ENCODE measurements around the gene DLG4.

The DLG4 gene

GRCh38 chr17:7259555-7259889 is 39.9 kb upstream of the DLG4 start:
- no peak overlapping the region for H3K4me3 ChIP-seq (ENCODE audit: low read depth, low read length)
- H3K36me3 ChIP-seq (ENCODE audit: control insufficient read depth in 2 of 2, insufficient read depth in 1 of 2, low read length in 2 of 2): peaks cover 33 to 60% of the 10 kb centered on the region in 2 experiments
- ChIA-PET CTCF (interaction anchor here (1.2 to 1.4 kb wide), 2 partner anchors 21 to 36 kb away, joined by 4 read pairs; no protein-coding TSS in a partner anchor), POLR2A (interaction anchor here (0.5 to 0.9 kb wide), 4 partner anchors 22 to 296 kb away, joined by 3 to 4 read pairs (median 3); partner anchors contain the start of gene SLC2A4)
- 0 out of 2 replicates have a peak overlapping the region, but pooled peaks have one; percentile 32 for H3K27ac ChIP-seq (ENCODE audit: extremely low read depth, low read depth, low read length)
- no peak for TF ChIP-seq ZNF266 (tag by site-specific recombination; IDR thresholded peaks at IDR 0.05; ENCODE audit: low read depth)
- TF ChIP-seq ZNF335 (tag by site-specific recombination; conservative IDR thresholded peaks at IDR 0.05): 0 out of 2 replicates have a peak, but pooled peaks have one; percentile 36
- no peak for TF ChIP-seq FEZF1 (tag by site-specific recombination; IDR thresholded peaks at IDR 0.05)
- no peaks in the 10 kb centered on the region for H3K9me3 ChIP-seq (ENCODE audit: control insufficient read depth, insufficient read depth, low read depth, low read length)
- H3K4me1 ChIP-seq (ENCODE audit: control insufficient read depth, insufficient read depth, low read length): peaks cover 15% of the 10 kb centered on the region

GRCh38 chr17:7258731-7259554 is 39.3 kb upstream of the DLG4 start:
- H3K27ac ChIP-seq (ENCODE audit: extremely low read depth, low read depth, low read length): 0 out of 2 replicates have a peak overlapping the region, but pooled peaks have one; percentile 32
- peaks cover 10% of the 10 kb centered on the region for H3K4me1 ChIP-seq (ENCODE audit: control insufficient read depth, insufficient read depth, low read length)
- ChIA-PET POLR2A (interaction anchor here (0.6 to 0.9 kb wide), 3 partner anchors 17 to 35 kb away, joined by 3 to 5 read pairs (median 4); partner anchors contain the start of gene SLC2A4), CTCF (interaction anchor here (0.8 to 1.4 kb wide), 3 partner anchors 21 to 38 kb away, joined by 3 to 4 read pairs (median 4); no protein-coding TSS in a partner anchor)
- H3K9me3 ChIP-seq (ENCODE audit: control insufficient read depth, insufficient read depth, low read depth, low read length): no peaks in the 10 kb centered on the region
- H3K4me3 ChIP-seq (ENCODE audit: low read depth, low read length): no peak overlapping the region
- H3K36me3 ChIP-seq (ENCODE audit: control insufficient read depth in 2 of 2, insufficient read depth in 1 of 2, low read length in 2 of 2): peaks cover 36 to 66% of the 10 kb centered on the region in 2 experiments
- TF ChIP-seq ZNF791 (tag by site-specific recombination; IDR thresholded peaks at IDR 0.05): no peak
- peak; percentile 75 for TF ChIP-seq KLF10 (tag by site-specific recombination; IDR thresholded peaks at IDR 0.05)
- no peak for TF ChIP-seq ZNF621 (tag by site-specific recombination; IDR thresholded peaks at IDR 0.05)
- TF ChIP-seq ZIC2 (tag by site-specific recombination; IDR thresholded peaks at IDR 0.05): peak; percentile 61
- no peak for TF ChIP-seq PATZ1 (tag by site-specific recombination; IDR thresholded peaks at IDR 0.05)
- TF ChIP-seq ZNF169 (tag by site-specific recombination; IDR thresholded peaks at IDR 0.05): no peak
- peak; percentile 64 for TF ChIP-seq KLF1 (tag by site-specific recombination; IDR thresholded peaks at IDR 0.05)
- no peak for TF ChIP-seq ZNF146 (tag by site-specific recombination; IDR thresholded peaks at IDR 0.05)
- TF ChIP-seq ZNF24 (tag by site-specific recombination; IDR thresholded peaks at IDR 0.05): no peak
- peak; percentile 51; the same call in 1 of the 2 replicates for TF ChIP-seq ZBTB21 (tag by site-specific recombination; IDR thresholded peaks at IDR 0.05)
- no peak for TF ChIP-seq TRIM28 (IDR thresholded peaks at IDR 0.05; ENCODE audit: borderline replicate concordance, low read length)
- peak; percentile 81 for TF ChIP-seq KLF7 (tag by site-specific recombination; IDR thresholded peaks at IDR 0.05; ENCODE audit: borderline replicate concordance)
- TF ChIP-seq ZFHX2 (tag by site-specific recombination; conservative IDR thresholded peaks at IDR 0.05): peak; percentile 89
- no peak for TF ChIP-seq INSM2 (tag by site-specific recombination; IDR thresholded peaks at IDR 0.05)
- TF ChIP-seq ZBTB1 (tag by site-specific recombination; IDR thresholded peaks at IDR 0.05): no peak
- TF ChIP-seq PRDM2 (tag by site-specific recombination; IDR thresholded peaks at IDR 0.05; ENCODE audit: borderline replicate concordance): no peak
- no peak for TF ChIP-seq ZNF248 (tag by site-specific recombination; IDR thresholded peaks at IDR 0.05)
- peak; percentile 61; the same call in 1 of the 2 replicates for TF ChIP-seq KLF9 (tag by site-specific recombination; IDR thresholded peaks at IDR 0.05; ENCODE audit: low read depth)
- TF ChIP-seq YY1 (tag by site-specific recombination; IDR thresholded peaks at IDR 0.05): no peak
- no peak for TF ChIP-seq ZNF677 (tag by site-specific recombination; IDR thresholded peaks at IDR 0.05)
- no peak for TF ChIP-seq MZF1 (tag by site-specific recombination; IDR thresholded peaks at IDR 0.05; ENCODE audit: borderline replicate concordance)
- TF ChIP-seq PRDM1 (tag by site-specific recombination; IDR thresholded peaks at IDR 0.05): 0 out of 2 replicates have a peak, but pooled peaks have one; percentile 27

Measured in HEK293 (cell line).